ENCODE results near the gene CTSC. TPM values are rescaled to one million over a fixed set of nuclear protein-coding genes. Genes with fewer than 3 reads are reported as not detected.

Gene CTSC
- polyA plus RNA-seq, 3 donors, result 150 to 415 (median 284) TPM

DNA sequence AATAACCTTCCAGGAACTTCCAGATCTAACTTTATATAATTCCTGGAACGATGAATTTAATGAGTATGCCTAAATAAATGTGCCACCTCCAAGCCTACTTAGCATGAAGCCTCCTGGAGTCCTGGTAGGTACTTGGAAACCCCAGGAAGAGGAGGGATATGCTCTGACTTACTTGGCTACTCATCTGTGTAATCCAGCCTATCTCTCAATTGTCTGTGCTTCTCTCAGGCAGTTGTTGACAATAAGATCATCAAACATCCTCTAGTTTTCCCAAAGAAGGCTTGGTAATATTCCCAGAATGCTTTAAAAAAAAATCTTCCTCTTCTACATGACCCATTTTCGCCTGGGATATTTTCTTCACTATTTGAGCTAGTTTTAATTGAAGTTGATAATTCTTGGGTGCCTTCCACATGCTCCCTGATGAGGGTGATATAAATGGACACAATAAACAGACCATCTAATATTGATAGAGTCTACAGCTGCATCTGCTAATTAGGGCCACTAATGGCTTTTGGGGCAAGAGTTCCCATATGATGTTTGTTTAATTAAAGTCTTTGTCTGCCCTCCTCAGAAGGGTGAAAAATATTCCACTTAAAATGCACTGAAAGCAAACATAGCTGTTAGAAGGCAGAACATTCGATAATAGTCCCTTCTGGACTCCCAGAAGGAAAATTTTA lies 86.8 kb downstream of the CTSC start:
- H3K27me3 Mint-ChIP-seq (ENCODE audit: low read depth in 3 of 3), result no peaks in the 10 kb centered on the region

DNA sequence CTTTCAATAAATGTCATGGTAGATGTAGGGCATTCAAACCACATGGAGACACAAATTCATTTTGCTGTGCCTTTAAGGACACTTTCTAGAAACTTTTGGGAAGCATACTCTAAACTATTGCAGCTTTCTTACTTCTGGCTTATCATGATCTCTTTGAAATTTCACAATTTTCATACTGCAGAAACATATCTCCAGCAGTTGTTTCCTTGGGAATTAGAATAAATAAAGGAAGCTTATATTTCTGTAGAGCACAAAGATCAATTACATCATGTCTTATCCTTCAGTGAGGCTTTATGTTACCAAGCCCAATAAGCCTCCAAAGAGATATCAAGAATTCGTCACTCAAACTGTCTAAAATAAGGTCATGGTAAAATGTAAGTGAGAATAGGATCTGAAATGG lies 87.8 kb downstream of the CTSC start:
- H3K27ac Mint-ChIP-seq, result no peak overlapping the region
- H3K9ac ChIP-seq (ENCODE audit: insufficient read depth, low read length, poor library complexity, severe bottlenecking), result no peak overlapping the region
- no peak overlapping the region for H3K4me3 ChIP-seq (replicated peaks in 1 of 3; ENCODE audit: low read depth in 2 of 3, low read length in 3 of 3)
- H2AFZ ChIP-seq (ENCODE audit: insufficient read depth, low read depth, low read length, poor library complexity, severe bottlenecking), result no peak overlapping the region
- H3K9me3 ChIP-seq (replicated peaks in 1 of 2; ENCODE audit: control insufficient read depth in 1 of 2, insufficient read depth in 1 of 2, low read length in 2 of 2), result no peaks in the 10 kb centered on the region
- no CpG with 5 or more reads among the region's 1 CpG for WGBS (ENCODE audit: insufficient coverage)
- H3K27me3 Mint-ChIP-seq (ENCODE audit: low read depth in 3 of 3), result no peaks in the 10 kb centered on the region
- H4K20me1 ChIP-seq (ENCODE audit: insufficient read depth, low read length), result no peaks in the 10 kb centered on the region
- intact Hi-C loops (cut with micrococcal nuclease), result no loop called here
- H3K36me3 Mint-ChIP-seq, result peaks cover 2% of the 10 kb centered on the region in 2 donors
- H3K4me3 Mint-ChIP-seq, result no peak overlapping the region
- H3K79me2 ChIP-seq (ENCODE audit: insufficient read depth, low read length), result no peaks in the 10 kb centered on the region
- H3K36me3 ChIP-seq (replicated peaks in 1 of 2; ENCODE audit: control insufficient read depth in 1 of 2, insufficient read depth in 2 of 2, low read length in 2 of 2), result no peaks in the 10 kb centered on the region
- DNase-seq, result no peak
- no peaks in the 10 kb centered on the region for H3K4me1 Mint-ChIP-seq
- H3K4me1 ChIP-seq (ENCODE audit: control insufficient read depth in 1 of 2, insufficient read depth in 2 of 2, low read length in 2 of 2), result no peaks in the 10 kb centered on the region
- TF ChIP-seq, protein P1, sequence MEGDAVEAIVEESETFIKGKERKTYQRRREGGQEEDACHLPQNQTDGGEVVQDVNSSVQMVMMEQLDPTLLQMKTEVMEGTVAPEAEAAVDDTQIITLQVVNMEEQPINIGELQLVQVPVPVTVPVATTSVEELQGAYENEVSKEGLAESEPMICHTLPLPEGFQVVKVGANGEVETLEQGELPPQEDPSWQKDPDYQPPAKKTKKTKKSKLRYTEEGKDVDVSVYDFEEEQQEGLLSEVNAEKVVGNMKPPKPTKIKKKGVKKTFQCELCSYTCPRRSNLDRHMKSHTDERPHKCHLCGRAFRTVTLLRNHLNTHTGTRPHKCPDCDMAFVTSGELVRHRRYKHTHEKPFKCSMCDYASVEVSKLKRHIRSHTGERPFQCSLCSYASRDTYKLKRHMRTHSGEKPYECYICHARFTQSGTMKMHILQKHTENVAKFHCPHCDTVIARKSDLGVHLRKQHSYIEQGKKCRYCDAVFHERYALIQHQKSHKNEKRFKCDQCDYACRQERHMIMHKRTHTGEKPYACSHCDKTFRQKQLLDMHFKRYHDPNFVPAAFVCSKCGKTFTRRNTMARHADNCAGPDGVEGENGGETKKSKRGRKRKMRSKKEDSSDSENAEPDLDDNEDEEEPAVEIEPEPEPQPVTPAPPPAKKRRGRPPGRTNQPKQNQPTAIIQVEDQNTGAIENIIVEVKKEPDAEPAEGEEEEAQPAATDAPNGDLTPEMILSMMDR (IDR thresholded peaks at IDR 0.05), result no peak
- peaks cover 0 to 3% (median under 1%) of the 10 kb centered on the region in 7 donors for H3K9me3 Mint-ChIP-seq
- no peaks in the 10 kb centered on the region for H3K27me3 ChIP-seq (ENCODE audit: control insufficient read depth in 2 of 2, insufficient read depth in 2 of 2, low read length in 2 of 2)
- H3K4me2 ChIP-seq (replicated peaks; ENCODE audit: extremely low read depth, low read length, poor library complexity, severe bottlenecking), result no peak overlapping the region
- H3K27ac ChIP-seq (ENCODE audit: low read depth in 1 of 2, low read length in 2 of 2), result no peak overlapping the region

More for the DNA sequence above, 86.8 kb downstream of the CTSC start:
- no peak overlapping the region for H3K4me2 ChIP-seq (replicated peaks; ENCODE audit: extremely low read depth, low read length, poor library complexity, severe bottlenecking)
- Mint-ChIP-seq H3K27ac (no peak overlapping the region), H3K36me3 (peaks cover under 1 to 1% of the 10 kb centered on the region in 2 donors), H3K4me1 (no peaks in the 10 kb centered on the region), H3K4me3 (no peak overlapping the region), H3K9me3 (peaks cover 0 to 6% (median 1%) of the 10 kb centered on the region in 7 donors)
- no peak for DNase-seq
- intact Hi-C loops (cut with micrococcal nuclease), result no loop called here
- H2AFZ ChIP-seq (ENCODE audit: insufficient read depth, low read depth, low read length, poor library complexity, severe bottlenecking), result no peak overlapping the region
- no peak overlapping the region for H3K9ac ChIP-seq (ENCODE audit: insufficient read depth, low read length, poor library complexity, severe bottlenecking)
- no peaks in the 10 kb centered on the region for H3K79me2 ChIP-seq (ENCODE audit: insufficient read depth, low read length)
- TF ChIP-seq, protein P1 (IDR thresholded peaks at IDR 0.05), result no peak
- no peaks in the 10 kb centered on the region for H4K20me1 ChIP-seq (ENCODE audit: insufficient read depth, low read length)
- no peak overlapping the region for H3K4me3 ChIP-seq (replicated peaks in 1 of 3; ENCODE audit: low read depth in 2 of 3, low read length in 3 of 3)
- WGBS (ENCODE audit: insufficient coverage), result no CpG with 5 or more reads among the region's 3 CpGs
- H3K27me3 ChIP-seq (ENCODE audit: control insufficient read depth in 2 of 2, insufficient read depth in 2 of 2, low read length in 2 of 2), result no peaks in the 10 kb centered on the region
- H3K4me1 ChIP-seq (ENCODE audit: control insufficient read depth in 1 of 2, insufficient read depth in 2 of 2, low read length in 2 of 2), result no peaks in the 10 kb centered on the region
- H3K36me3 ChIP-seq (replicated peaks in 1 of 2; ENCODE audit: control insufficient read depth in 1 of 2, insufficient read depth in 2 of 2, low read length in 2 of 2), result no peaks in the 10 kb centered on the region
- no peak overlapping the region for H3K27ac ChIP-seq (ENCODE audit: low read depth in 1 of 2, low read length in 2 of 2)
- no peaks in the 10 kb centered on the region for H3K9me3 ChIP-seq (replicated peaks in 1 of 2; ENCODE audit: control insufficient read depth in 1 of 2, insufficient read depth in 1 of 2, low read length in 2 of 2)

Measured in CD14-positive monocyte (primary cell).